ENCODE measurements around the gene MYO1B.

DNA sequence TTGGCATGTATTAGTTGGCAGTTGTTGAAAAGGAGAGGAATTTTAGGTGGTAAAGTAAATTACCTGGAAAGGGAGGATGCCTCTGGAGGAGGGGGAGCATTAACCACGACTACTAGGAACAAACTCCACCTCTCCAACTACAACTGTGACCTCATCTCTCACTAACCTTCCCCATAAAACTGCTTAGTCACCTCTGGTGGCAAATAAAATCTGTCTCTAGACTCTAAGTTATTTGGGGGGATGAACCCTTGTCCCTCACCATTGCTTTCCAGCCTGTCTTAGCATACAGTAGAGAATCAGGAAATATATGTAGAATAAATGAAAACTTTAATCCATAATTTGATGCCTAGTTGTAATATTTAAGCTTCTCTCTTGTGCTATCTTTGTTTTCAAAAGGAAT, 27.6 kb upstream of the MYO1B start:
- TF ChIP-seq, protein P1, sequence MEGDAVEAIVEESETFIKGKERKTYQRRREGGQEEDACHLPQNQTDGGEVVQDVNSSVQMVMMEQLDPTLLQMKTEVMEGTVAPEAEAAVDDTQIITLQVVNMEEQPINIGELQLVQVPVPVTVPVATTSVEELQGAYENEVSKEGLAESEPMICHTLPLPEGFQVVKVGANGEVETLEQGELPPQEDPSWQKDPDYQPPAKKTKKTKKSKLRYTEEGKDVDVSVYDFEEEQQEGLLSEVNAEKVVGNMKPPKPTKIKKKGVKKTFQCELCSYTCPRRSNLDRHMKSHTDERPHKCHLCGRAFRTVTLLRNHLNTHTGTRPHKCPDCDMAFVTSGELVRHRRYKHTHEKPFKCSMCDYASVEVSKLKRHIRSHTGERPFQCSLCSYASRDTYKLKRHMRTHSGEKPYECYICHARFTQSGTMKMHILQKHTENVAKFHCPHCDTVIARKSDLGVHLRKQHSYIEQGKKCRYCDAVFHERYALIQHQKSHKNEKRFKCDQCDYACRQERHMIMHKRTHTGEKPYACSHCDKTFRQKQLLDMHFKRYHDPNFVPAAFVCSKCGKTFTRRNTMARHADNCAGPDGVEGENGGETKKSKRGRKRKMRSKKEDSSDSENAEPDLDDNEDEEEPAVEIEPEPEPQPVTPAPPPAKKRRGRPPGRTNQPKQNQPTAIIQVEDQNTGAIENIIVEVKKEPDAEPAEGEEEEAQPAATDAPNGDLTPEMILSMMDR (IDR thresholded peaks at IDR 0.05), result no peak
- TF ChIP-seq ZFX (IDR thresholded peaks at IDR 0.05; ENCODE audit: borderline replicate concordance), result no peak

Data from 22Rv1 (cell line).